GM23338 (cell line): ENCODE measurements around the gene BABAM1. TPM values are rescaled to one million over a fixed set of nuclear protein-coding genes. Genes with fewer than 3 reads are reported as not detected.

ENCODE experiments used
- ATAC-seq: fragments of 200-7000 bp; cut with Tn5 transposase; 3 replicates; pipeline ENCODE4 v1.9.1; 2020
- DNase-seq: peaks from one replicate; pipeline ENCODE4 v3.0.0-alpha.2; 2015; ENCODE audit warnings: low spot score
- H2AFZ ChIP-seq: fragments of 200-600 bp; sonication (generic); 2 replicates; pipeline ENCODE4 v1.8.0; 2016; ENCODE audit warnings: antibody characterized with exemption, mild to moderate bottlenecking, moderate library complexity
- H3F3A ChIP-seq: fragments of 200-600 bp; sonication (generic); replicated peaks from 2 replicates; pipeline ENCODE4 v1.8.0; 2017; ENCODE audit warnings: antibody characterized with exemption, mixed run types, low read depth
- H3K27ac ChIP-seq: fragments of 200-600 bp; sonication (generic); 2 replicates; pipeline ENCODE4 v1.6.1; 2016; ENCODE audit warnings: low read depth
- H3K27me3 ChIP-seq: fragments of 200-600 bp; sonication (generic); 2 replicates; pipeline ENCODE4 v1.8.0; 2016; ENCODE audit warnings: mild to moderate bottlenecking, mixed run types, moderate library complexity; ENCODE audit not compliant: insufficient read depth
- H3K36me3 ChIP-seq: fragments of 200-600 bp; sonication (generic); 2 replicates; pipeline ENCODE4 v1.8.0; 2016; ENCODE audit warnings: mild to moderate bottlenecking; ENCODE audit not compliant: insufficient read depth
- H3K4me1 ChIP-seq: fragments of 200-600 bp; sonication (generic); 2 replicates; pipeline ENCODE4 v1.8.0; 2016; ENCODE audit warnings: mild to moderate bottlenecking, moderate library complexity; ENCODE audit not compliant: insufficient read depth
- H3K4me2 ChIP-seq: fragments of 200-600 bp; sonication (generic); 2 replicates; pipeline ENCODE4 v1.7.1; 2017; ENCODE audit warnings: mixed run types
- H3K4me3 ChIP-seq: fragments of 200-600 bp; sonication (generic); 2 replicates; pipeline ENCODE4 v1.6.1; 2016; ENCODE audit warnings: mixed run types
- H3K79me2 ChIP-seq: fragments of 200-600 bp; sonication (generic); replicated peaks from 2 replicates; pipeline ENCODE4 v1.8.0; 2017; ENCODE audit warnings: mild to moderate bottlenecking; ENCODE audit not compliant: insufficient read depth
- H3K9me2 ChIP-seq: fragments of 200-600 bp; sonication (generic); 2 replicates; pipeline ENCODE4 v1.8.0; 2017; ENCODE audit not compliant: insufficient read depth
- H4K20me1 ChIP-seq: fragments of 200-600 bp; sonication (generic); replicated peaks from 2 replicates; pipeline ENCODE4 v1.8.0; 2017; ENCODE audit warnings: mild to moderate bottlenecking; ENCODE audit not compliant: insufficient read depth
- H3K27ac Mint-ChIP-seq: 2 replicates; pipeline ENCODE4 v1.8.0; 2020; ENCODE audit warnings: inconsistent platforms, mild to moderate bottlenecking, moderate library complexity, mixed read lengths
- H3K27me3 Mint-ChIP-seq: 3 replicates; pipeline ENCODE4 v1.8.0; 2022; ENCODE audit warnings: low read depth, mild to moderate bottlenecking, moderate library complexity, mixed read lengths, inconsistent platforms; ENCODE audit not compliant: insufficient read depth, poor library complexity
- H3K36me3 Mint-ChIP-seq: 3 replicates; pipeline ENCODE4 v1.8.0; 2021; ENCODE audit warnings: low read depth, mild to moderate bottlenecking, inconsistent platforms, moderate library complexity, mixed read lengths
- H3K4me1 Mint-ChIP-seq: 3 replicates; pipeline ENCODE4 v1.8.0; 2020; ENCODE audit warnings: mild to moderate bottlenecking, inconsistent platforms, mixed read lengths
- H3K4me3 Mint-ChIP-seq: 3 replicates; pipeline ENCODE4 v1.8.0; 2021; ENCODE audit warnings: moderate library complexity, mild to moderate bottlenecking, inconsistent platforms, mixed read lengths
- H3K9me3 Mint-ChIP-seq: 3 replicates; pipeline ENCODE4 v1.8.0; 2020; ENCODE audit warnings: moderate library complexity, mild to moderate bottlenecking, inconsistent platforms, mixed read lengths
- CREB1 ChIP-seq: fragments of 250-450 bp; sonication (Bioruptor Pico); IDR thresholded peaks from 2 replicates; pipeline ENCODE4 v1.5.0; 2020; ENCODE audit warnings: low read depth, mild to moderate bottlenecking, moderate library complexity
- CTCF ChIP-seq, 2 experiments: fragments of 200-600 bp in 1 of 2; sonication (generic) in 1 of 2; conservative IDR thresholded peaks; 2 replicates each; pipeline versions ENCODE4 v1.5.1 to v1.6.1; 2016 to 2017; ENCODE audit warnings: antibody characterized with exemption in 2 of 2, low read depth in 2 of 2, mild to moderate bottlenecking in 2 of 2, moderate library complexity in 1 of 2
- ETS1 ChIP-seq: IDR thresholded peaks from 2 replicates; pipeline ENCODE4 v1.6.1; 2016; ENCODE audit warnings: antibody characterized with exemption
- EZH2 ChIP-seq: fragments of 200-600 bp; sonication (generic); IDR thresholded peaks from one replicate; pipeline ENCODE4 v1.8.0; 2017; ENCODE audit warnings: antibody characterized with exemption, mild to moderate bottlenecking, low read depth; ENCODE audit not compliant: unreplicated experiment
- EZH2phosphoT487 ChIP-seq: fragments of 200-600 bp; sonication (generic); IDR thresholded peaks from one replicate; pipeline ENCODE4 v1.8.1; 2018; ENCODE audit warnings: antibody characterized with exemption; ENCODE audit not compliant: unreplicated experiment
- JUNB ChIP-seq: IDR thresholded peaks from one replicate; pipeline ENCODE4 v1.6.1; 2016; ENCODE audit warnings: antibody characterized with exemption; ENCODE audit not compliant: unreplicated experiment
- NANOG ChIP-seq: IDR thresholded peaks from 2 replicates; pipeline ENCODE4 v1.6.1; 2016; ENCODE audit warnings: antibody characterized with exemption, borderline replicate concordance
- POLR2AphosphoS5 ChIP-seq: IDR thresholded peaks from 2 replicates; pipeline ENCODE4 v1.6.1; 2016; ENCODE audit warnings: antibody characterized with exemption, low read depth
- STAT1 ChIP-seq: IDR thresholded peaks from one replicate; pipeline ENCODE4 v1.6.1; 2016; ENCODE audit warnings: antibody characterized with exemption; ENCODE audit not compliant: unreplicated experiment
- ZNF114 ChIP-seq: fragments of 250-450 bp; sonication (Bioruptor Pico); IDR thresholded peaks from 2 replicates; pipeline ENCODE4 v1.5.0; 2020; ENCODE audit warnings: mild to moderate bottlenecking, moderate library complexity
- ZNF331 ChIP-seq: fragments of 250-450 bp; sonication (Bioruptor Pico); IDR thresholded peaks from 2 replicates; pipeline ENCODE4 v1.5.0; 2020; ENCODE audit warnings: low read depth, mild to moderate bottlenecking, moderate library complexity
- ZNF462 ChIP-seq: fragments of 250-450 bp; sonication (Bioruptor Pico); IDR thresholded peaks from 2 replicates; pipeline ENCODE4 v1.5.0; 2020; ENCODE audit warnings: mild to moderate bottlenecking, moderate library complexity
- polyA plus RNA-seq: library from polyadenylated mRNA; unstranded; fragments of >200 nt; fragmentation: Nextera tagmentation; extraction: Ambion mirVana; gene quantifications from 2 replicates; pipeline ENCODE4 v1.2.1, GENCODE V29; 2016
- total RNA-seq: library from RNA; depleted of rRNA; stranded (reverse); fragments of >200 nt; shearing (Covaris generic); gene quantifications from 2 replicates; pipeline ENCODE4 v1.2.3, GENCODE V29; 2014
- TF ChIP-seq, protein P1 (sequence below): IDR thresholded peaks from one replicate; pipeline ENCODE4 v1.6.1; 2018; ENCODE audit warnings: antibody characterized with exemption; ENCODE audit not compliant: unreplicated experiment

The BABAM1 gene
- total and polyA plus RNA-seq, 2 experiments from 2014 or later = 78.1 to 95.0 TPM

- TF ChIP-seq JUNB = no peak
- no peak for TF ChIP-seq ETS1
- no peak for TF ChIP-seq EZH2phosphoT487
- TF ChIP-seq ZNF462 (CRISPR knock-in tag) = no peak
- TF ChIP-seq ZNF331 (CRISPR knock-in tag) = no peak
- TF ChIP-seq POLR2AphosphoS5 = no peak
- no peak for TF ChIP-seq ZNF114 (CRISPR knock-in tag)
- TF ChIP-seq, protein P1, sequence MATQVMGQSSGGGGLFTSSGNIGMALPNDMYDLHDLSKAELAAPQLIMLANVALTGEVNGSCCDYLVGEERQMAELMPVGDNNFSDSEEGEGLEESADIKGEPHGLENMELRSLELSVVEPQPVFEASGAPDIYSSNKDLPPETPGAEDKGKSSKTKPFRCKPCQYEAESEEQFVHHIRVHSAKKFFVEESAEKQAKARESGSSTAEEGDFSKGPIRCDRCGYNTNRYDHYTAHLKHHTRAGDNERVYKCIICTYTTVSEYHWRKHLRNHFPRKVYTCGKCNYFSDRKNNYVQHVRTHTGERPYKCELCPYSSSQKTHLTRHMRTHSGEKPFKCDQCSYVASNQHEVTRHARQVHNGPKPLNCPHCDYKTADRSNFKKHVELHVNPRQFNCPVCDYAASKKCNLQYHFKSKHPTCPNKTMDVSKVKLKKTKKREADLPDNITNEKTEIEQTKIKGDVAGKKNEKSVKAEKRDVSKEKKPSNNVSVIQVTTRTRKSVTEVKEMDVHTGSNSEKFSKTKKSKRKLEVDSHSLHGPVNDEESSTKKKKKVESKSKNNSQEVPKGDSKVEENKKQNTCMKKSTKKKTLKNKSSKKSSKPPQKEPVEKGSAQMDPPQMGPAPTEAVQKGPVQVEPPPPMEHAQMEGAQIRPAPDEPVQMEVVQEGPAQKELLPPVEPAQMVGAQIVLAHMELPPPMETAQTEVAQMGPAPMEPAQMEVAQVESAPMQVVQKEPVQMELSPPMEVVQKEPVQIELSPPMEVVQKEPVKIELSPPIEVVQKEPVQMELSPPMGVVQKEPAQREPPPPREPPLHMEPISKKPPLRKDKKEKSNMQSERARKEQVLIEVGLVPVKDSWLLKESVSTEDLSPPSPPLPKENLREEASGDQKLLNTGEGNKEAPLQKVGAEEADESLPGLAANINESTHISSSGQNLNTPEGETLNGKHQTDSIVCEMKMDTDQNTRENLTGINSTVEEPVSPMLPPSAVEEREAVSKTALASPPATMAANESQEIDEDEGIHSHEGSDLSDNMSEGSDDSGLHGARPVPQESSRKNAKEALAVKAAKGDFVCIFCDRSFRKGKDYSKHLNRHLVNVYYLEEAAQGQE = no peak
- TF ChIP-seq EZH2 = no peak
- no peak for TF ChIP-seq CTCF (conservative IDR thresholded peaks at IDR 0.05; ENCODE audit: low read depth in 2 of 2)
- TF ChIP-seq NANOG = no peak
- TF ChIP-seq CREB1 = no peak
- no peak for TF ChIP-seq STAT1
- H3K36me3 Mint-ChIP-seq = peaks cover 21% of the 10 kb centered on the region
- Histone ChIP-seq H3K79me2 (no peaks in the 10 kb centered on the region), H3K4me2 (peak overlapping the region; percentile 93), H4K20me1 (no peaks in the 10 kb centered on the region; the same call in 1 of the 2 replicates), H3F3A (peaks cover 33% of the 10 kb centered on the region), H3K4me3 (peak overlapping the region; percentile 90), H3K27me3 (peaks cover 9% of the 10 kb centered on the region; the same call in 1 of the 2 replicates), H3K4me1 (peaks cover 25% of the 10 kb centered on the region), H3K36me3 (no peaks in the 10 kb centered on the region), H2AFZ (no peak overlapping the region), H3K9me2 (no peaks in the 10 kb centered on the region), H3K27ac (peak overlapping the region; percentile 89)
- peak overlapping the region; percentile 96 for H3K27ac Mint-ChIP-seq
- no peaks in the 10 kb centered on the region; the same call in 2 of the 3 replicates for H3K9me3 Mint-ChIP-seq
- peak; percentile 2 for ATAC-seq
- no peak for DNase-seq
- peaks cover 28% of the 10 kb centered on the region for H3K4me1 Mint-ChIP-seq
- H3K4me3 Mint-ChIP-seq = peak overlapping the region; percentile 90
- H3K27me3 Mint-ChIP-seq = peaks cover 18% of the 10 kb centered on the region
Measured at GRCh38 chr19:17327068-17327653, 59.9 kb downstream of the BABAM1 start.
